GM18505 (cell line): Measurements from ENCODE around the gene GALNT17.

ENCODE experiments used
- ATAC-seq: cut with Tn5 transposase; IDR thresholded peaks from one replicate; pipeline ENCODE4 v1.9.1; 2021; ENCODE audit not compliant: unreplicated experiment
- POLR2A ChIP-seq: IDR thresholded peaks from 4 replicates; pipeline ENCODE4 v1.6.1; 2011; ENCODE audit warnings: borderline replicate concordance; ENCODE audit not compliant: insufficient read depth, insufficient read length; ENCODE audit errors: extremely low read depth

The GALNT17 gene

GRCh38 chr7:71466448-71467145 lies 334.7 kb downstream of the GALNT17 start:
- no peak for TF ChIP-seq POLR2A
- ATAC-seq = no peak

DNA sequence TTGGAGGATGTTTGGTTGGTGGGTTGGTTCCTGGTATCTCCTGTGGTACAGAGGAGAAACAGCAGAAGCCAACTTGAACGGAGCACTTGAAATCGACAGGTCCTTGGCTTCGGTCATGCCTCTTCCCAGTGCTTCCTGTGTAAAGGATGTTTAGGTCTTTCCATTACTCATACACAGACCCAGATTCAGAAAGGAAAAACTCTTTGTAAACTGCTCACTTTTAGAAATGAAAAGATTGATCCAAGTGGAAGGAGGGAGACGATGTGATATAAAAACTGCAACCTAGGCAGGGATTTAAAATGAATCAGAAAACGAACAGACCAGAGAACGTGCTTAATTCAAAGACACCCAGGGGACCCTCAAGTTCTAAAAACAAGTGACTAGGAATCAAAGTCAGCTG lies 338.4 kb downstream of the GALNT17 start:
- no peak for ATAC-seq
- TF ChIP-seq POLR2A = no peak

DNA sequence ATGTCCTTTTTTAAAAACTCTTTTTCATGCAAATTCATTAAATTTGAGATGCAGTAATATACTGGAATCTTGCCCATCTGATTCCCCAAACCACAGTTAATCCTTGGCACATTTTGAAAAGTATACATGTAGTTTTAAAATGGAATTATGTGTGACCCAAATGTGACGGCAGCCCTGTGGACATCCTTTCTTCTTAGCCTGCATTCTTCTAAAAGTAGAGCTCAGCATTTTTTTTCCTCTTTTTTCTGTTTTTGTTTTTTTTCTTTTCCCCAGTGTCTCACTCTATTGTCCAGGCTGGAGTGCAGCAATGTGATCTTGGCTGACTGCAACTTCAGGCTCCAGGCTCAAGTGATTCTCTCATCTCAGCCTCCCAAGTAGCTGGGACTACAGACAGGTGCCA lies 338.9 kb downstream of the GALNT17 start:
- TF ChIP-seq POLR2A = no peak
- no peak for ATAC-seq

GRCh38 chr7:71472962-71473361 lies 341.0 kb downstream of the GALNT17 start:
- TF ChIP-seq POLR2A = no peak
- ATAC-seq = no peak

DNA sequence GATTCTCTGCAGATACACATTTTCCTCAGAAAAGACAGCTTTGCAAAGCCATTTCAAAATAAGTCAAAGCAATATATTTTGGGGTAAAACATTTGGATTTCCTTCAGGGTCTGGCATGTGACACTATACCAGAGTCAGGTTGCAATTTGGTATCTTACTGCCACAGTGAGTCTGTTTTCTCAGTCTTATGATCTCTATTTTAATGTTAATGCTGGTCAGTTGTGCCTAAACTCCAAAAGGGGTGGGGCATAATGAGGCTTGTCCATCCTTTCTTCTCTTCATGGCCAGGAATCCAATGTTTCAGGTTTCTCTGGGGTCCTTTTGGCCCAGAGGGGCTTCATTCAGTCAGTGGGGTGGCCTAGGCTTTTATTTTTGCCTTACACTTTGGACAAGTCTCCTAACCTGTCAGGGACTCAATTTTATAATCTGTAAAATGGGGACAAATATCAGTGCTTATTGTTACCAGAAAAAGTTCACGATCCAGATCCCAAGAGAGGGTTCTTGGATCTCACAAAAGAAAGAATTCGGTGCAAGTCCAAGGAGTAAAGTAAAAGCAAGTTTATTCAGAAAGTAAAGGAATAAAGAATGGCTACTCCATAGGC lies 341.5 kb downstream of the GALNT17 start:
- ATAC-seq = no peak
- no peak for TF ChIP-seq POLR2A

- no peak for ATAC-seq
- TF ChIP-seq POLR2A = no peak
Observed at GRCh38 chr7:71477441-71477840, 345.5 kb downstream of the GALNT17 start.

DNA sequence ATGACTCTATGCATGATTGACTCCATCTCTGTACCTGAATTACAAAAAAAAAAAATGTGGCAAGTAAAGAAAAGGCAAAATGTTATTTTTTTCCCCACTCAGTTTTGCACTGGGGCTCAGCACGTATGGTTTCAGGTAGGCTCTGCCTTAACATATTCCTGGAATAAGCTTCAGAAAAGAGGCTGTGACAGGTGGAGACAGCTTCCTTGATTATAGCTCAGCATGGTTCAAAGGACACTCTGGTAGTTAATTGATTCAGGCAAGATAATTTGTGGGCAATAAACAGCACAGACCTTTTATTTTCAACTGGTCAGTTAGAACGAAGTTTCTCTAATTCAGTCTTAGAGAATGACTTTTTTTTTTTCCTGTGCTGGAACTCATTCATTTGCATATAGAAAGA lies 347.3 kb downstream of the GALNT17 start:
- TF ChIP-seq POLR2A = no peak
- no peak for ATAC-seq

DNA sequence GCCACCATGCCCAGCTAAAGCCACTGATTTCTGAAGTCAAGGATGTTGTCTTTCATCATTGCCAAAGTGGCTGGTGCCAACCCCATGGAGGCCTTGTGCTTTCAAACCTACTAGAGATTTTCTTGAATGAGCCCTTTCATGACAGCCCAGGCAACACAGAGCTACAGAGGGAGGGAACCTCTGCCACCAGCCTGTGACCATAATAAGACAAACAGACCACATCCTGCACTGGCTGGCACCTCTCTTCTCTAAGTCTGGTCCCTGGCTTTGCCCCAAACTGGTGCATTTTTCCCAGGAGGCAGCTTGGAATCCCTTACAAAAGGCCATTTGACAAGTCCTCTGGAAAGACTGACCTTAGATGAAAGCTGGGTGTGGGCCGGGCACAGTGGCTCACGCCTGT lies 348.8 kb downstream of the GALNT17 start:
- ATAC-seq = no peak
- no peak for TF ChIP-seq POLR2A

- no peak for TF ChIP-seq POLR2A
- ATAC-seq = no peak
Observed at GRCh38 chr7:71482284-71482683, 350.3 kb downstream of the GALNT17 start.

DNA sequence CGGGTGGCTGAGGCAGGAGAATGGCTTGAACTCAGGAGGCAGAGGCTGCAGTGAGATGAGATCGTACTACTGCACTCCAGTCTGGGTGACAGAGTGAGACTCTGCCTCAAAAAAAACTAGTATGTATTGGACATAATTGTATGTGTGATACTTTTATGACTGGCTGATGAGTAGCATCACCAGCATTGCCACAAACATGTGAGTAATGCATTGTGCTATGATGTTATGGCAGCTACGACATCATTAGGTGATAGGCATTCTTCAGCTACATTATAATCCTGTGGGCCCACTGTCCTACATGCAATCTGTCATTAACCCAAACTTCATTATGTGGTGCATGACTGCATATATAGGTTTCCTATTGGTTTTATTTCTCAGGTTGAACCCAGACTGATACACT lies 352.4 kb downstream of the GALNT17 start:
- ATAC-seq = no peak
- no peak for TF ChIP-seq POLR2A

DNA sequence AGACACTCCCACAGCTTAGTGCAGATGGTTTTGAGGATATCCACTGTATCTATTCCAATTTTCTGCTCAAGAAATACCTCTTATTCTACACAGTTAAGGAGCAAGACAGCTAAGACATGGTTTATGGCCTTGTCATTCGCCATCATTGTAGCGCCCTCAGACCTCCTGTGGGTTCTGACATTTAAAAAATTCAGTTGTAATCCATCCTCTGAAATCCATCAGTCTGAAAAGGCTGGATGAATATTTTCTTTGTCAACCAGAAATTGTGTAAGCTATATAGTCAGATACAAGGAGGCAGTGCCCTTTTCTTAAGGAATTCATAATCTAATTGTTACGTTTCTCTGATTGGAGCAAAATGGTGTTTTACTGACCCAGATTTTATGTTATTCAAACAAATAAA lies 353.6 kb downstream of the GALNT17 start:
- no peak for ATAC-seq
- no peak for TF ChIP-seq POLR2A

- no peak for TF ChIP-seq POLR2A
Observed at GRCh38 chr7:71486414-71486813, 354.5 kb downstream of the GALNT17 start.

DNA sequence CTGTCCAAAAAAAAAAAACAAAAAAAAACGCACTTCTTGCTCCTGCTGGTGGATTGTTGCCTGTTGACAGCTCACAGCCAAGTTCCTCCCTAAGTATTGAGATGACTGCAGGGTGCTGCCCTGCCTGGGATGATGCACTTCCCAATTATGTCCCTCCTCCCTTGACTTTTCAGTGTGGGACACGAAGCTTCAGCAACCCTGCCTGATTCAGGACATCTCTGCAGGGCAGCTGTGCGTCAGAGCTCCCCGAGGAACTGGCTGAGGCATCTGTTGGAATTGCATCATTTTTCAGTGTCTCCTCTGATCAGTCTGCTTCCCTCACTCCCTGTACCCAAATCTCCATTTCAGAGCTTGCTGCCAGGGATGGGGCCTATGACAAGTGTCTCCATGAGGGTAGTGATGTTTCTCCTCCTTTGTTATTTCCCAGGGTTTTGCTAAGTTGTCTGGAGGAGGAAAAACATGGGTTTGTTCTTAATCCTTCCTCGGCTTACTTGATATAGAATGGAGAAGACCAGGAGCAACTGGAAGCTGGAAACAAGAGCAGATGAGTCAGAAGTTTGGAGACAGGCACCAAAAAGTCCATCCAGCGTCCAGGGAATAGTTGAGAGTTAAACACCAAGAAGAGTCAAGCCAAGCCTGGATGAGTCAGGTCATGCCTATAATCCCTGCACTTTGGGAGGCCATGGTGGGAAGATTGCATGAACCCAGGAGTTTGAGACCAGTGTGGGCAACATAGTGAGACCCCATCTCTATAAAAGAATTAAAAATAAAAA lies 355.1 kb downstream of the GALNT17 start:
- no peak for ATAC-seq
- TF ChIP-seq POLR2A = no peak

More at GRCh38 chr7:71486414-71486813, 354.5 kb downstream of the GALNT17 start:
- ATAC-seq = no peak

GRCh38 chr7:71488308-71488707 lies 356.4 kb downstream of the GALNT17 start:
- no peak for TF ChIP-seq POLR2A
- no peak for ATAC-seq
